Smooth muscle cell (in vitro differentiated cells): Measurements from ENCODE around the gene STK10. TPM values are rescaled to one million over a fixed set of nuclear protein-coding genes. Genes with fewer than 3 reads are reported as not detected.

Experiments used
- DNase-seq: peaks from one replicate; lab custom pipeline; 2025; ENCODE audit not compliant: unreplicated experiment; lab: John Stamatoyannopoulos, UW
- H2AFZ ChIP-seq: fragments of 200-600 bp; sonication (generic); 2 replicates; pipeline ENCODE4 v1.6.0; 2016; ENCODE audit warnings: antibody characterized with exemption, low read depth, mild to moderate bottlenecking
- H3F3A ChIP-seq: fragments of 200-600 bp; sonication (generic); 2 replicates; pipeline ENCODE4 v1.6.0; 2017; ENCODE audit warnings: antibody characterized with exemption, low read depth
- H3K27ac ChIP-seq: fragments of 200-600 bp; sonication (generic); 2 replicates; pipeline ENCODE4 v1.5.1; 2016; ENCODE audit warnings: low read depth, mild to moderate bottlenecking
- H3K27me3 ChIP-seq: fragments of 200-600 bp; sonication (generic); 2 replicates; pipeline ENCODE4 v1.6.1; 2016; ENCODE audit warnings: low read depth, mild to moderate bottlenecking
- H3K36me3 ChIP-seq: fragments of 200-600 bp; sonication (generic); 2 replicates; pipeline ENCODE4 v1.5.1; 2016; ENCODE audit warnings: low read depth
- H3K4me1 ChIP-seq: fragments of 200-600 bp; sonication (generic); 2 replicates; pipeline ENCODE4 v1.5.1; 2016; ENCODE audit warnings: low read depth
- H3K4me2 ChIP-seq: fragments of 200-600 bp; sonication (generic); 2 replicates; pipeline ENCODE4 v1.6.0; 2016; ENCODE audit warnings: mild to moderate bottlenecking
- H3K4me3 ChIP-seq: fragments of 200-600 bp; sonication (generic); 2 replicates; pipeline ENCODE4 v1.5.1; 2016; ENCODE audit warnings: mild to moderate bottlenecking
- H3K79me2 ChIP-seq: fragments of 200-600 bp; sonication (generic); 2 replicates; pipeline ENCODE4 v1.6.0; 2016; ENCODE audit warnings: low read depth, mild to moderate bottlenecking
- H3K9ac ChIP-seq: fragments of 200-600 bp; sonication (generic); 2 replicates; pipeline ENCODE4 v1.6.0; 2016; ENCODE audit warnings: low read depth
- H3K9me3 ChIP-seq: fragments of 200-600 bp; sonication (generic); replicated peaks from 2 replicates; pipeline ENCODE4 v1.5.1; 2016; ENCODE audit warnings: low read depth
- H4K20me1 ChIP-seq: fragments of 200-600 bp; sonication (generic); 2 replicates; pipeline ENCODE4 v1.6.0; 2016; ENCODE audit warnings: low read depth
- WGBS: methylation state at CpG from one replicate; pipeline ENCODE4 v1.1.7; 2016; ENCODE audit warnings: low lambda C conversion rate; 5-methylcytosine and 5-hydroxymethylcytosine counted together
- polyA plus RNA-seq: library from polyadenylated mRNA; unstranded; fragments of >200 nt; fragmentation: Nextera tagmentation; extraction: Ambion mirVana; gene quantifications from 2 replicates; pipeline ENCODE4 v1.2.1, GENCODE V29; 2016
- total RNA-seq: library from RNA; depleted of rRNA; stranded (reverse); fragments of >200 nt; gene quantifications from 2 replicates; pipeline ENCODE4 v1.2.3, GENCODE V29; 2014
- TF ChIP-seq, protein P1 (sequence below): fragments of 200-600 bp; sonication (generic); IDR thresholded peaks from 2 replicates; pipeline ENCODE4 v1.5.1; 2017; ENCODE audit warnings: borderline replicate concordance, mild to moderate bottlenecking, antibody characterized with exemption; ENCODE audit not compliant: insufficient read depth, poor library complexity, severe bottlenecking

STK10 gene
- total and polyA plus RNA-seq, 2 experiments from 2014 or later, result 10.7 to 26.0 TPM

- H2AFZ ChIP-seq, result no peak overlapping the region
- no peaks in the 10 kb centered on the region for H3K36me3 ChIP-seq
- H3F3A ChIP-seq, result no peaks in the 10 kb centered on the region
- H3K9me3 ChIP-seq, result no peaks in the 10 kb centered on the region
- no peaks in the 10 kb centered on the region for H3K4me1 ChIP-seq
- no peak for DNase-seq
- H4K20me1 ChIP-seq, result no peaks in the 10 kb centered on the region
- TF ChIP-seq, protein P1, sequence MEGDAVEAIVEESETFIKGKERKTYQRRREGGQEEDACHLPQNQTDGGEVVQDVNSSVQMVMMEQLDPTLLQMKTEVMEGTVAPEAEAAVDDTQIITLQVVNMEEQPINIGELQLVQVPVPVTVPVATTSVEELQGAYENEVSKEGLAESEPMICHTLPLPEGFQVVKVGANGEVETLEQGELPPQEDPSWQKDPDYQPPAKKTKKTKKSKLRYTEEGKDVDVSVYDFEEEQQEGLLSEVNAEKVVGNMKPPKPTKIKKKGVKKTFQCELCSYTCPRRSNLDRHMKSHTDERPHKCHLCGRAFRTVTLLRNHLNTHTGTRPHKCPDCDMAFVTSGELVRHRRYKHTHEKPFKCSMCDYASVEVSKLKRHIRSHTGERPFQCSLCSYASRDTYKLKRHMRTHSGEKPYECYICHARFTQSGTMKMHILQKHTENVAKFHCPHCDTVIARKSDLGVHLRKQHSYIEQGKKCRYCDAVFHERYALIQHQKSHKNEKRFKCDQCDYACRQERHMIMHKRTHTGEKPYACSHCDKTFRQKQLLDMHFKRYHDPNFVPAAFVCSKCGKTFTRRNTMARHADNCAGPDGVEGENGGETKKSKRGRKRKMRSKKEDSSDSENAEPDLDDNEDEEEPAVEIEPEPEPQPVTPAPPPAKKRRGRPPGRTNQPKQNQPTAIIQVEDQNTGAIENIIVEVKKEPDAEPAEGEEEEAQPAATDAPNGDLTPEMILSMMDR, result peak; percentile 4
- H3K79me2 ChIP-seq, result no peaks in the 10 kb centered on the region
- 79% methylated on average over 19 of the region's 19 CpGs for WGBS
- H3K4me3 ChIP-seq, result no peak overlapping the region
- no peaks in the 10 kb centered on the region for H3K27me3 ChIP-seq
- H3K27ac ChIP-seq, result peak overlapping the region; percentile 51
- H3K9ac ChIP-seq, result no peak overlapping the region
- peak overlapping the region; percentile 8 for H3K4me2 ChIP-seq
These were observed 135.4 kb downstream of the STK10 start for GRCh38 chr5:172052450-172053236.

DNA sequence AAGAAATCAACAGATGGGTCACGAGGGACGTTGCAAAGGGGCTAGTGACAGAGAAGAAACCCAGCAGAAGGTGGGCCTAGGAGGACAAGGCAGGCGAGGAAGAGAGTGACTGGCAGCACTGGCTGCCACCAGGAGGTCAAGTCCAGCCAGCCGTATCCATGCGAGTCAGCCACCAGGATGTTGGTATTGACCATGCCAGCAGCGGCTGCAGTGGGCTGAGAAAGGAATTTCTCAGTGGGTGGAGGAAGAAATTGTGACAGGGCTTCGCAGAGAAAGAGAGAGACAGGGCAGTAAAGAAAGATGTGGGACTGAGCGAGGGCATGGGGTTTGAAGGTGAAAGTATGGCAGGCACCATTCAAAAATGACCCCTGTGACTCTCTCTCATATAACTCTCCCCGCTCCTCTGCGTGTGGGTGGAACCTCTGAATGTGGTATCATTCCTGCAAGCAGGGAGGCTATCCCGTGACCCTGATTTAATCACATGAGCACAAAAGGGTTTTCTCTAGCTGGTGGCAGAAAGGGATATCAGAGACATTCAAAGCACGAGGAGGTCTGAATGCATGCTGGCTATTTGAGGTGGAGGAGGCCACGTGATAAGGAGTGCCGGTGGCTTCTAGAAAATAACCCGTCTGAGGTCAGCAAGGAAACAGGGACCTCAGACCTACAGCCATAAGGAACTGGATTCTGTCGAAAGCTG is 136.2 kb downstream of the STK10 start:
- TF ChIP-seq, protein P1, result no peak
- Histone ChIP-seq H2AFZ (no peak overlapping the region), H3K79me2 (no peaks in the 10 kb centered on the region), H3K9me3 (no peaks in the 10 kb centered on the region), H3K4me3 (no peak overlapping the region), H3K27me3 (no peaks in the 10 kb centered on the region), H3K9ac (no peak overlapping the region), H3K4me2 (peak overlapping the region; percentile 8), H4K20me1 (no peaks in the 10 kb centered on the region), H3K36me3 (no peaks in the 10 kb centered on the region), H3F3A (no peaks in the 10 kb centered on the region), H3K4me1 (no peaks in the 10 kb centered on the region), H3K27ac (peak overlapping the region; percentile 51)
- no peak for DNase-seq
- 67% methylated on average over 16 of the region's 16 CpGs for WGBS

DNA sequence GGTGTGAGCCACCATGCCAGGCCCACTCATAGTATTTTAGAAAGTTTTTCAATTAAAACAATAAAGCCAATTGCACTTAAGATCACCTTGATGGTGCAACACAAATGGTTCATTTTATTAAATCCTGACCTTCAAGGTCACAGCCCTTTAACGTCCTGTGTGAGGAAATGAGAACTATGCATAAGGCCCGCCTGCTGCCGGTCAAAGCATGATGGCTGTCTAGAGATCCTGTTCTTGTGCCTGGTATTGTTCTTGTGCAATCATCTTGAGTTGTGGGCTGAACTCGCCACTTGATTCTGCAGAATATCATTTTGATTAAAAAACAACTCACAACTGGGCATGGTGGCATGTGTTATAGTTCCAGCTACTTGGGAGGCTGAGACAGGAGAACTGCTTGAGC is 137.9 kb downstream of the STK10 start:
- Histone ChIP-seq H3K9me3 (no peaks in the 10 kb centered on the region), H4K20me1 (no peaks in the 10 kb centered on the region), H2AFZ (no peak overlapping the region), H3K27me3 (no peaks in the 10 kb centered on the region), H3K4me3 (no peak overlapping the region), H3F3A (no peaks in the 10 kb centered on the region), H3K4me1 (no peaks in the 10 kb centered on the region), H3K36me3 (no peaks in the 10 kb centered on the region), H3K79me2 (no peaks in the 10 kb centered on the region), H3K4me2 (no peak overlapping the region), H3K9ac (no peak overlapping the region), H3K27ac (no peak overlapping the region)
- TF ChIP-seq, protein P1, result no peak
- WGBS, result 96% methylated on average over 4 of the region's 4 CpGs
- DNase-seq, result no peak
